HG02642 (cell line): ENCODE data around the gene NFATC2.

Source experiments
- ATAC-seq: cut with Tn5 transposase; IDR thresholded peaks from one replicate; pipeline ENCODE4 v1.9.1; 2021; ENCODE audit warnings: mild to moderate bottlenecking; ENCODE audit not compliant: unreplicated experiment, poor library complexity

The NFATC2 gene

GRCh38 chr20:51498765-51499540 lies 43.6 kb downstream of the NFATC2 start:
- no peak for ATAC-seq

- ATAC-seq: peak; percentile 50
Measured at GRCh38 chr20:51497542-51498467, 44.7 kb downstream of the NFATC2 start.

GRCh38 chr20:51496964-51497363 lies 45.6 kb downstream of the NFATC2 start:
- ATAC-seq: no peak

- ATAC-seq: no peak
Measured at GRCh38 chr20:51495921-51496545, 46.5 kb downstream of the NFATC2 start.

- no peak for ATAC-seq
Measured at GRCh38 chr20:51495291-51495690, 47.2 kb downstream of the NFATC2 start.

- ATAC-seq: no peak
Measured at GRCh38 chr20:51494241-51495110, 48.0 kb downstream of the NFATC2 start.

- no peak for ATAC-seq
Measured at GRCh38 chr20:51493346-51493791, 49.1 kb downstream of the NFATC2 start.

- no peak for ATAC-seq
Measured at GRCh38 chr20:51492167-51493092, 50.1 kb downstream of the NFATC2 start.

GRCh38 chr20:51491393-51491792 lies 51.1 kb downstream of the NFATC2 start:
- no peak for ATAC-seq

GRCh38 chr20:51490635-51491034 lies 51.9 kb downstream of the NFATC2 start:
- ATAC-seq: no peak

- no peak for ATAC-seq
Measured at GRCh38 chr20:51489611-51490010, 52.9 kb downstream of the NFATC2 start.

GRCh38 chr20:51488331-51488730 lies 54.2 kb downstream of the NFATC2 start:
- no peak for ATAC-seq

GRCh38 chr20:51487565-51488268 lies 54.8 kb downstream of the NFATC2 start:
- ATAC-seq: no peak

GRCh38 chr20:51487076-51487475 lies 55.4 kb downstream of the NFATC2 start:
- no peak for ATAC-seq

- ATAC-seq: no peak
Measured at GRCh38 chr20:51486197-51487005, 56.1 kb downstream of the NFATC2 start.

GRCh38 chr20:51484831-51485230 lies 57.7 kb downstream of the NFATC2 start:
- no peak for ATAC-seq

GRCh38 chr20:51484141-51484815 lies 58.2 kb downstream of the NFATC2 start:
- no peak for ATAC-seq
